Measurements from ENCODE around the gene PDIK1L. TPM values are rescaled to one million over a fixed set of nuclear protein-coding genes. Genes with fewer than 3 reads are reported as not detected.

Gene PDIK1L
- total and polyA plus RNA-seq, 4 donors: 3.2 to 9.2 (median 4.8) TPM

- no peak overlapping the region for H3K4me3 ChIP-seq (ENCODE audit: low read depth in 1 of 3, low read length in 3 of 3)
- H3K27ac ChIP-seq (ENCODE audit: low read depth in 1 of 2, low read length in 2 of 2): no peak overlapping the region
- DNase-seq (ENCODE audit: low spot score): no peak
- TF ChIP-seq ATF3 (IDR thresholded peaks at IDR 0.05): no peak
- TF ChIP-seq FOXA2 (IDR thresholded peaks at IDR 0.05): no peak
- TF ChIP-seq ZBTB33 (IDR thresholded peaks at IDR 0.05): no peak
- TF ChIP-seq RXRA (IDR thresholded peaks at IDR 0.05): no peak
- TF ChIP-seq TAF1 (conservative IDR thresholded peaks at IDR 0.05): no peak
- TF ChIP-seq YY1 (IDR thresholded peaks at IDR 0.05): no peak
- TF ChIP-seq NR2F2 (IDR thresholded peaks at IDR 0.05): no peak
- TF ChIP-seq REST (IDR thresholded peaks at IDR 0.05): no peak
- no peak for TF ChIP-seq FOXA1 (IDR thresholded peaks at IDR 0.05)
- TF ChIP-seq GABPA (IDR thresholded peaks at IDR 0.05 in 1 of 2, conservative IDR thresholded peaks at IDR 0.05 in 1 of 2): no peak
- H3K36me3 ChIP-seq (ENCODE audit: control insufficient read depth in 4 of 4, insufficient read depth in 3 of 4, low read depth in 1 of 4, low read length in 3 of 4): no peaks in the 10 kb centered on the region
- no peak overlapping the region for H3K9ac ChIP-seq (ENCODE audit: low read depth in 1 of 2, low read length in 2 of 2)
- 87% methylated on average over 5 of the region's 5 CpGs for WGBS
- H3K9me3 ChIP-seq (ENCODE audit: control insufficient read depth in 4 of 4, low read length in 3 of 4): no peaks in the 10 kb centered on the region
- H3K27me3 ChIP-seq (ENCODE audit: control insufficient read depth in 4 of 4, insufficient read depth in 4 of 4, low read length in 3 of 4): peaks cover 0 to 4% (median under 1%) of the 10 kb centered on the region in 4 donors
- H3K4me1 ChIP-seq (ENCODE audit: control insufficient read depth in 4 of 4, insufficient read depth in 4 of 4, low read length in 3 of 4): peaks cover 7 to 17% (median 14%) of the 10 kb centered on the region in 4 donors
Measured at GRCh38 chr1:26158271-26158907, 46.8 kb downstream of the PDIK1L start.

- Histone ChIP-seq H3K9me3 (ENCODE audit: control insufficient read depth in 4 of 4, low read length in 3 of 4) (no peaks in the 10 kb centered on the region), H3K27ac (ENCODE audit: low read depth in 1 of 2, low read length in 2 of 2) (no peak within 1 kb of the TSS), H3K4me1 (ENCODE audit: control insufficient read depth in 4 of 4, insufficient read depth in 4 of 4, low read length in 3 of 4) (peaks cover 10 to 22% (median 16%) of the 10 kb centered on the region in 4 donors), H3K27me3 (ENCODE audit: control insufficient read depth in 4 of 4, insufficient read depth in 4 of 4, low read length in 3 of 4) (peaks cover 0 to 4% (median under 1%) of the 10 kb centered on the region in 4 donors), H3K9ac (ENCODE audit: low read depth in 1 of 2, low read length in 2 of 2) (no peak within 1 kb of the TSS), H3K36me3 (ENCODE audit: control insufficient read depth in 4 of 4, insufficient read depth in 3 of 4, low read depth in 1 of 4, low read length in 3 of 4) (no peaks in the 10 kb centered on the region), H3K4me3 (ENCODE audit: low read depth in 1 of 3, low read length in 3 of 3) (peak within 1 kb of the TSS in 1 of 3 donors; percentile 8)
- WGBS: 67% methylated on average over 6 of the region's 6 CpGs
- DNase-seq (ENCODE audit: low spot score): no peak
- TF ChIP-seq CTCF (IDR thresholded peaks at IDR 0.05; ENCODE audit: low read depth, low read length, missing input control) (no peak), REST (IDR thresholded peaks at IDR 0.05) (no peak), RAD21 (IDR thresholded peaks at IDR 0.05) (no peak), HNF4G (IDR thresholded peaks at IDR 0.05) (no peak), EGR1 (IDR thresholded peaks at IDR 0.05; ENCODE audit: low read depth in 2 of 2) (no peak), MAX (IDR thresholded peaks at IDR 0.05) (no peak), ZBTB33 (IDR thresholded peaks at IDR 0.05) (no peak), TAF1 (conservative IDR thresholded peaks at IDR 0.05) (no peak)
Measured at GRCh38 chr1:26158908-26159742, 47.5 kb downstream of the PDIK1L start, which contains the start of gene FAM110D. TSS of gene FAM110D (plus strand) at chr1:26159079. CDS start at chr1:26161292, 2,213 bp downstream.

Measured in liver (tissue), 9 donors.